ENCODE data around the gene PARD3B. TPM values are rescaled to one million over a fixed set of nuclear protein-coding genes. Genes with fewer than 3 reads are reported as not detected.

The PARD3B gene
- total RNA-seq, 1 donor: 53.1 TPM

DNA sequence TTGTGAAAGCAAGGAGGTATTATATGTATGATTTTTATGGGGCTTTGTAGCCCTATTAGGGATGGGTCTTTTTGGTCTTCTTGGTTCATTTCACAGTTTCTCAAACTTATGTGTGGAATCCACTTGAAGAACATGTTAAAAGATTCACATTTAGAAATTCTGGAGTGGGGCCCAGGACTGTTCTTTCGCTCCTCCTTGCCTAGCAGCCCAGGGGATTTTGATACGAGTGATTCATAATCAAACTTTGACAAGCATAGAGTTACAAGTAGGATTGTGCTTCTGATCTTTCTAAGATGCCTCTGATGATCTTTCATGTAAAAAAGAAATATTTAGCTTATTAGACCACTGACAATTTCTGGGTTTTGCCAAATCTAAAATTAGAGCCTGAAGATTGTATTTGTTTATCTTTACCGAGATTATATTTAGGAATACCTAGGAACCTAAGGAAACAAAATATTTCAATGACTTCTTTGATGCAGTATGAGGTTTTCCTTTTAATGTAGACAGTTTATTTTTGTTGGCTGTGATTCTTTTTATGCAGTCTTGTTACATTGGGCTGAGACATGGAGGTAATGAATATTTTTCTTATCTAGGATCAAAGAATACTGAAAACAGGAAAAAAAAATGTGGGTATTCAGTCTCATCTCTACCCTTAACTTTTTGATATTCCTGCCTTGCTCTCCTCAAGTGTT lies 324.0 kb downstream of the PARD3B start:
- no peak for DNase-seq (ENCODE audit: low read depth)
- TF ChIP-seq, protein P1, sequence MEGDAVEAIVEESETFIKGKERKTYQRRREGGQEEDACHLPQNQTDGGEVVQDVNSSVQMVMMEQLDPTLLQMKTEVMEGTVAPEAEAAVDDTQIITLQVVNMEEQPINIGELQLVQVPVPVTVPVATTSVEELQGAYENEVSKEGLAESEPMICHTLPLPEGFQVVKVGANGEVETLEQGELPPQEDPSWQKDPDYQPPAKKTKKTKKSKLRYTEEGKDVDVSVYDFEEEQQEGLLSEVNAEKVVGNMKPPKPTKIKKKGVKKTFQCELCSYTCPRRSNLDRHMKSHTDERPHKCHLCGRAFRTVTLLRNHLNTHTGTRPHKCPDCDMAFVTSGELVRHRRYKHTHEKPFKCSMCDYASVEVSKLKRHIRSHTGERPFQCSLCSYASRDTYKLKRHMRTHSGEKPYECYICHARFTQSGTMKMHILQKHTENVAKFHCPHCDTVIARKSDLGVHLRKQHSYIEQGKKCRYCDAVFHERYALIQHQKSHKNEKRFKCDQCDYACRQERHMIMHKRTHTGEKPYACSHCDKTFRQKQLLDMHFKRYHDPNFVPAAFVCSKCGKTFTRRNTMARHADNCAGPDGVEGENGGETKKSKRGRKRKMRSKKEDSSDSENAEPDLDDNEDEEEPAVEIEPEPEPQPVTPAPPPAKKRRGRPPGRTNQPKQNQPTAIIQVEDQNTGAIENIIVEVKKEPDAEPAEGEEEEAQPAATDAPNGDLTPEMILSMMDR (IDR thresholded peaks at IDR 0.05; ENCODE audit: insufficient read depth, low read depth, low read length): no peak
- no peak overlapping the region for H3K4me3 ChIP-seq (ENCODE audit: low read depth, low read length)

DNA sequence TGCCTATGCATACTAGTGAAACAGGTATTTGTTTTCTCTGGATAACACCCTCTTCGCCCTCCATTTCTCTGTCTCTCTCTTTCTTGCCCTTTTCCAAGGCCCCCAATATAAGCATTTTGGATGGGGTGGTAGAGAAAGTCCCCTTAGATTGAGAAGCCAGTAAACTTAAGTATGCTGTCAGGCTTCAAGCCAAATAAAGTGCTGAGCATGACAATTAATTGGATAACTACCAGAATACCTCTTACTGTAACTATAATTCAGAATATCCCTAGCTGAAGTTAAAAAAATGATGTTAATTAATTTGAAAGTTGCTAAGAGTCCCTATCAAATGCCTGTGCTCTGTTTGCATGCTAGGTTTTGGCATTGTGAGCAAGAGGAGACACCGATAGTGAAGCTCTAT lies 324.8 kb downstream of the PARD3B start:
- DNase-seq (ENCODE audit: low read depth): no peak
- H3K4me3 ChIP-seq (ENCODE audit: low read depth, low read length): no peak overlapping the region
- TF ChIP-seq, protein P1 (IDR thresholded peaks at IDR 0.05; ENCODE audit: insufficient read depth, low read depth, low read length): no peak

DNA sequence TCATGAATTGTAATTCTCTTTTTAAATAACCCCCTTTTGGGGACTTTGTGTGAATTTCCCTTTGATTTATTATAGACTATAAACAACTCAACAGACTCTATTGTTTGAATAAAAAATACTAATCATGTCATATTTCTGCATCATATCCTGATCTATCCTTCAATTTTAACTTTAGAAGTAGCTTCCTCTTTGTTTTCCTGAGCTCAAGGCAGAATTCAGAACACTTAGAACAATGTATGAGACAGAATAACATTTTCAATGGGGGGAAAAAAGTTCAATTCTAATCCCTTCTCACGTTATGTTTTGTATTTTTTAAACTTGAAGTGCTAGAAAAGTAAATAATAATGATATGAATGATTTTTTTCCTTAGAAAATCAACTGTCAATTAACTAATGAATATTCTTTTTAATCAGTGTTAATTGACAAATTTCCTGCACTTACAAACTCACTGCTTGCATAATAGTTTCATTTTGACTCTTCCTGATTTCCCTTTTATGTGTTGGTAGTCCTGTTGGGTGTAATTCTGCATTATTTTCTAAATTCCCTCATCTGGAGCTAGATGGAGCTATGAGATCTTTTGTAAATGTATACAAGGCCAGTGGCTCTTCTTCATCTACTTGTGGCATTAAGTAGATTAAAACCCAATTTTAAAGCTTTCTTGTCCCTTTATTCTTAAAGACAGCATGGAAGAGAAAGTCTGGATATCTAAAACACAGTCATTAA lies 326.1 kb downstream of the PARD3B start:
- H3K4me3 ChIP-seq (ENCODE audit: low read depth, low read length): no peak overlapping the region
- peak; percentile 68 for DNase-seq (ENCODE audit: low read depth)
- TF ChIP-seq, protein P1 (IDR thresholded peaks at IDR 0.05; ENCODE audit: insufficient read depth, low read depth, low read length): peak; percentile 51

DNA sequence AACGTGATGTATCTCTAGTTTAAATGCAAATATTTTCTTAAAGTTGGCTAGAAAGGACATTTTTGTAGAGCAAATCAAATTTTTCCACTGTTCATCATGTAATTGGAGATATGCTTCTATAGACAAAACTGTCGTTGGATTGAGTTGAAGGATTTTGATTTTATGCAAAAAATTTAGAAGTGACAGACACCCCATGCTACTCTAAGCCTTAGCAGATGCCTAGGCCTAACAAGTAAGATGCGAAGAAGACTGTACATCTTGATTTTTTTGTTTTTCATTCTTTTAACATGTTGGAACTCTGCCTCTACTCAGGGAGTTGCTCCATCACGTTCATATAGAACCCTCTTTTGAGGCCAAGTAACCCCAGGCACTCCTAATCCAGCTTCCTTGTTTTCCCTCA lies 331.0 kb downstream of the PARD3B start:
- H3K4me3 ChIP-seq (ENCODE audit: low read depth, low read length): no peak overlapping the region
- no peak for DNase-seq (ENCODE audit: low read depth)
- TF ChIP-seq, protein P1 (IDR thresholded peaks at IDR 0.05; ENCODE audit: insufficient read depth, low read depth, low read length): no peak

DNA sequence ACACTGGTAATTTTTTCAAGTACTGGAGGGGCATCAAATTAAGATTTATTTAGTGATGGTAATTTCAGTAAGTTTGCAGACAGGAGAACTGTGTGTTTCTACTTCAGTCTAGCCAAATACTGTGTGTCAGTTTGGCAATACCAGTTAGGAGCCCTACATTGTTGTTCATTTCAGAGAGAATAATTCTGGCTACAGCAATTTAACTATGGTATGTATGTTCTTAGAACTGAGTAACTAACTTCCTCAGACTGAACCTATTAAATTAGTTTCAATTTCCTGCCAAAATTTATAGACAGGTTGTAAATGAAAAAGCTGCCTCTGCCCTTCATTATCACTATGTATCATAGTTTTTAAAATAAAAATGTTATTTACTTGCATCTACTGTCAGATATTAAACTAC lies 332.4 kb downstream of the PARD3B start:
- TF ChIP-seq, protein P1 (IDR thresholded peaks at IDR 0.05; ENCODE audit: insufficient read depth, low read depth, low read length): no peak
- no peak overlapping the region for H3K4me3 ChIP-seq (ENCODE audit: low read depth, low read length)
- DNase-seq (ENCODE audit: low read depth): no peak

DNA sequence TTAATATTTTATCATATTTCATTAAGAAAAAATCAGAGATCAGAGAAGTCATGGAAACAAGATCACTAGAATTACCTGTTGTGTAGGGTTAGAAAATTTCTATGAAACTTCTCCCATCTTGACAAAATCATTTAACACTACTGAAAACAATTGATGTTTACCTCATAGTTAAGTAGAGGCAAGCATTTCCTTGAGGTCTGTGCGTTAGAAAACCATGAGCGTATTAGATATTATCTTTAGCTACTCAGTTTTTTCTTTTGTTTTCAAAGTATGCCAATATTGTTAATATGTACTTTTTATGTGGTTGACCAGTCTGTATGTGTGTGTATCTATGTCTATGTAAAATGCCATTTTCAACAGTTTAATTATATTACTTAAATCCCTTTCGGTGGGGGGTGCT lies 335.7 kb downstream of the PARD3B start:
- H3K4me3 ChIP-seq (ENCODE audit: low read depth, low read length): no peak overlapping the region
- TF ChIP-seq, protein P1 (IDR thresholded peaks at IDR 0.05; ENCODE audit: insufficient read depth, low read depth, low read length): no peak
- no peak for DNase-seq (ENCODE audit: low read depth)
